GM23338 (cell line): ENCODE data around the gene THSD7A.

Source experiments
- CREB1 ChIP-seq: fragments of 250-450 bp; sonication (Bioruptor Pico); IDR thresholded peaks from 2 replicates; pipeline ENCODE4 v1.5.0; 2020; ENCODE audit warnings: low read depth, mild to moderate bottlenecking, moderate library complexity
- EZH2 ChIP-seq: fragments of 200-600 bp; sonication (generic); IDR thresholded peaks from one replicate; pipeline ENCODE4 v1.8.0; 2017; ENCODE audit warnings: antibody characterized with exemption, mild to moderate bottlenecking, low read depth; ENCODE audit not compliant: unreplicated experiment
- EZH2phosphoT487 ChIP-seq: fragments of 200-600 bp; sonication (generic); IDR thresholded peaks from one replicate; pipeline ENCODE4 v1.8.1; 2018; ENCODE audit warnings: antibody characterized with exemption; ENCODE audit not compliant: unreplicated experiment
- JUNB ChIP-seq: IDR thresholded peaks from one replicate; pipeline ENCODE4 v1.6.1; 2016; ENCODE audit warnings: antibody characterized with exemption; ENCODE audit not compliant: unreplicated experiment
- POLR2AphosphoS5 ChIP-seq: IDR thresholded peaks from 2 replicates; pipeline ENCODE4 v1.6.1; 2016; ENCODE audit warnings: antibody characterized with exemption, low read depth
- REST ChIP-seq: IDR thresholded peaks from one replicate; pipeline ENCODE4 v1.6.1; 2018; ENCODE audit warnings: antibody characterized with exemption; ENCODE audit not compliant: unreplicated experiment
- ZNF331 ChIP-seq: fragments of 250-450 bp; sonication (Bioruptor Pico); IDR thresholded peaks from 2 replicates; pipeline ENCODE4 v1.5.0; 2020; ENCODE audit warnings: low read depth, mild to moderate bottlenecking, moderate library complexity
- TF ChIP-seq, protein P1 (sequence below), 2 experiments: fragments of 200-600 bp in 1 of 2; sonication (generic) in 1 of 2; conservative IDR thresholded peaks; 2 replicates each; pipeline versions ENCODE4 v1.5.1 to v1.6.1; 2016 to 2017; ENCODE audit warnings: antibody characterized with exemption in 2 of 2, low read depth in 2 of 2, mild to moderate bottlenecking in 2 of 2, moderate library complexity in 1 of 2

GRCh38 chr7:11410656-11411644 is 421.0 kb downstream of the THSD7A start:
- TF ChIP-seq, protein P1, sequence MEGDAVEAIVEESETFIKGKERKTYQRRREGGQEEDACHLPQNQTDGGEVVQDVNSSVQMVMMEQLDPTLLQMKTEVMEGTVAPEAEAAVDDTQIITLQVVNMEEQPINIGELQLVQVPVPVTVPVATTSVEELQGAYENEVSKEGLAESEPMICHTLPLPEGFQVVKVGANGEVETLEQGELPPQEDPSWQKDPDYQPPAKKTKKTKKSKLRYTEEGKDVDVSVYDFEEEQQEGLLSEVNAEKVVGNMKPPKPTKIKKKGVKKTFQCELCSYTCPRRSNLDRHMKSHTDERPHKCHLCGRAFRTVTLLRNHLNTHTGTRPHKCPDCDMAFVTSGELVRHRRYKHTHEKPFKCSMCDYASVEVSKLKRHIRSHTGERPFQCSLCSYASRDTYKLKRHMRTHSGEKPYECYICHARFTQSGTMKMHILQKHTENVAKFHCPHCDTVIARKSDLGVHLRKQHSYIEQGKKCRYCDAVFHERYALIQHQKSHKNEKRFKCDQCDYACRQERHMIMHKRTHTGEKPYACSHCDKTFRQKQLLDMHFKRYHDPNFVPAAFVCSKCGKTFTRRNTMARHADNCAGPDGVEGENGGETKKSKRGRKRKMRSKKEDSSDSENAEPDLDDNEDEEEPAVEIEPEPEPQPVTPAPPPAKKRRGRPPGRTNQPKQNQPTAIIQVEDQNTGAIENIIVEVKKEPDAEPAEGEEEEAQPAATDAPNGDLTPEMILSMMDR (conservative IDR thresholded peaks at IDR 0.05; ENCODE audit: low read depth in 2 of 2) = no peak
- TF ChIP-seq ZNF331 (CRISPR knock-in tag) (no peak), EZH2 (no peak), POLR2AphosphoS5 (no peak), JUNB (no peak), CREB1 (CRISPR knock-in tag) (no peak), REST (no peak), EZH2phosphoT487 (no peak)
